GM18498 (cell line): ENCODE results near the gene TRPC3.
A peak's percentile ranks its signal among the peaks of the same experiment; 100 is the strongest.

Source experiments
- ATAC-seq: cut with Tn5 transposase; IDR thresholded peaks from one replicate; pipeline ENCODE4 v1.9.1; 2021; ENCODE audit warnings: mild to moderate bottlenecking, moderate library complexity; ENCODE audit not compliant: unreplicated experiment

The TRPC3 gene

DNA sequence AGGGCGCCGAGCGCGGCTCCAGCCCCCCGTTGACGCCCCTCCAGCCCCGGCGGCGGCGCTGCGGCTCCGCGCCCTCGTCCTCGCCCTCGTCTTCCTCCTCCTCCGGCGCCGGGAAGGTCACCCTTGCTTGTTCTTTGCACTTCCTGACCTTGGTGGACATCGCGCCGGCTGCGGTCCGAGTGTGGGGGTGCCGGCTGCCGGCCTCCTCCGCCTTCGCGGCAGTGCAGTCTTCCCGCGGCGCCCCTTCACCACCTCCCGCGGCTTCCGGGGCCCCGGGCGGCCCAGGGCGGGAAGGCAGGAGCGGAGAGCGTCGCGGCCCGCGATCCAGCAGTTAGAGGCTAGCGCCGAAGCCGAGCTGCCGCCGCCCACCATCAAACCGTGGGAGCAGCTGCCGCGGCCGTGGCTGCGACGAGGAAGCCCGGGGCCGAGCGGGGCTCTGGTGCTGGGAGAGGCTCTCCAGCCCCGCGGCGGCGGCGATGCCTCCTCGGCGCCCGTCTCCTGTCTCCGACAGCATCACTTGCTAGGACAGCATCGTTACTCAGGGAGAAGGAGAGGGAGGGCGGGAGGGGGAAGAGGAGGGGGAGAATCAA lies at the start of gene TRPC3:
TRPC3 (minus strand) TSS at position 540 of the 590 bp plus-strand sequence; CDS start at position 160, 380 bp downstream.
- peak; percentile 35 for ATAC-seq

DNA sequence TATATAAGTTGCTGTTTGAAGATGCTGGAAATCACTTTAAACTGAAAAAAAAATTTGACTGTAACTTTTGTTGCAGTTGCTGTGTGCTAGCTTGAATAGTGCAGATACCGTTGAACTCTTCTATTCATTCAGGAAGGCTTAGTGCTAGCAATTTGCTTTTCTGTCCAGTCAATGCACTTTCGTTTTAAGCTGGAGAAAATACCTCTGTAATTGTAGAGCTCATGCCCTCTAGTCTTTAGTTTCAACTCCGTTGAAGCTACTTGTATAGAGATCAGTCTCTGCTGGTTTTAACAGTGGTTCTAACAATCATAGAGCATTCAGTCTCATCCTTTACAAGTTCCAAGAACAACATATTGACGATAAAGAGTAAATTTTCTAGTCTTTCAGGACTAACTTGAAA lies 49.0 kb upstream of the TRPC3 start:
- ATAC-seq = no peak

DNA sequence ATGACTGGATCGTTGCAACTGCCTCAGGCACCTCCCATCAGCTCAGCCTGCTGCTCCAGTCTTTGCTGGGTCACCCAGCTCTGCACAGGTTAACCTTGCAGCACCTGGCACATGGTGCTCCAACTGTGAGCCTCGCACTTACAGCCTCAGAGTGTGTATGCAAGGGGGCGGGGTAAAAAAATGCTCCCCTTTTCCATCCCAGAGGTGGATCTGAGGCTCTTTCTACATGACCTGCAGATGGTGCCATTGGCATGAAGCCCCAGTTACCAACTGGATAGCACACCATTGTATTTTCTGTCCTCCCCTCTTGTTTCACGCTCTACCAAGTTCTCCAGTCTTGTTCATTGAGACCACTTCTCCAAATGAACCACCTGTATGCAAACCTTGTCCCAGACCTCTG lies 46.2 kb upstream of the TRPC3 start:
- ATAC-seq = no peak

DNA sequence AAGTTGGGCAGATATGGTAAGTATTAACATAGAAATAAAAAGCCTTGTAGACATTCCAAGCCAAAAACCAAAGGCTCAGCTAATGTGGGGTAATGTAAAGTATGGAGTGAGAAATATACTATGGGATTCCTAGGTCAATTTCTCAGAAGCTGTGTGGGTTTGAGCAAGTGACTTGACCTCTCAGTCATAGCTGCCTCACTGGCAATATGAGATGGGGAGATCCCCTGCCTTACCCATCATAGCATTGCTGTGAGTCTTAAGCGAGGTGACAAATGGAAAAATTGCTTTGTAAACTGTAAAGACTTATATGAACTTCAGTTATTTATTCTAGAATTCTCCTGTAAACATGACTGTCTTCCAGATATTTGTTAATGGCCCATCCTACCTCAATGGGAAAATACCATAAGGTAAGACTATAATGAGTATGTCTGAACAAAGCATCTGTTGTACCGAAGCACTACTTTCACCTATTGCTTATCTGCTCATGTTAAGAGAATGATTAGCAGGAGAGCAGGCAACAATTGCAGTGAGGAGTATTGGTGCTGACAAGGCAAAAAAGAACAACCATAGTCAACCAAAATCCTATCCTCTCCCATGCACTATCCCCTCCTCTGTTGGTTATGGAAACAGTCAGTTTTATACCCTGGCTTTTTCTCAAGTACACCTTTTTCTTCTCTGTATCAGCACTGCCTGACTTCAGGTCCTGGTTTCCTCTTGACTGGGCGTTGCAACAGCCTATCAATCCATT lies 44.1 kb upstream of the TRPC3 start:
- no peak for ATAC-seq

DNA sequence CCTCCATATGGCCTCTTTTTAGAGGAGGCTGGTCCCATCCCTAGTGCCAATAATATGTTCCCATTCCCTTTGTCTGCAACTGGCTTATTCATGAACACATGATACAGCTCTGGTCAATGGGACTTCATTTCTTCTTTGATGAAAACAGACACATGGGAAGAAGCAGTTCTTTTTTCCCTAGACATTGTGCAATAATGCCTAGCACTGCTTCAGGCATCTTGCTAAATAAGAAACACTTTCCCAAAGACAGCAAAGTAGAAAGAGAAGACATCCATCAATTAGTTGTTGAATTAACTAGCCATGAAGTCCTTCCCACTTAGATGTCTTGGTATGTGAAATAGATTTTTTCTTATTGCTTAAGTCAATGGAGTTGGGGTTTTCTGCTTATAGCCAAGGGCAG lies 40.1 kb upstream of the TRPC3 start:
- ATAC-seq = no peak

DNA sequence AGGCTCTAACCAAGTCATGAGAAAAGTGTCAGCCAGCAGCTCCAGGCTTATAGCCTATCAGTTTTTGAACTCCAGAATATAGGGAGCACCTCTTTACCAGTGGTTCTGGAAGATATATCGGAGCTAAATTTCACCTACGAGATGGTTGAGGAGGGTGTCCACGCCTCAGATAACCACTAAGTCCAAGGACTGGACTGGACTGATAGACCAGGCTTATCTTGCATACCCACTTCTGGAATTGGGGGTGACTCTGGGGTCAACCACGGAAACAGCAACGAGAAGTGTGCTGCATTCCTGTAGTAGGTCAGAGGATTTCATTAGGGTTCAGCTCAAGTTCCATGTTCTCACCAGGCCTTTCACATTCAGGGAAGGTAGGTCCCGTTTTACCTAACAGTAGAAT lies 38.6 kb upstream of the TRPC3 start:
- no peak for ATAC-seq

DNA sequence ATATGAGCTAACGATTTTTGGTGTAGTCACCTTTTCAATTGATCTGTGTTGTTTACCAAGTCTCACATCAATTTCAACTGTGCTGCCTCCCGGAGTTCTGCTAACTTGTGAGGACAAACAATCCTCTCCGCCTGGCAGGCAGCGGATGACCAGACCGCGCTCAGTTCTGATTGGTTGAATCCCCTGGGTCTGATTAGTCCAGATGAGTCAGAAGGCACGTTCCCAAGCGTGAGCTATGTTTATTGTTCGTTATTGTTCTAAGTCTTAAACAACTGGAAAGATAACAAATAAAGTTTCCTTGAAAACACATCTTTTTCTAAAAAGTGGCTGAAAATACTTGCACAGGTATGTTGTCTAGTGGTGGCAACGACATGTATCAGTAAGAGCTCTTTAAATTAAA lies 37.9 kb upstream of the TRPC3 start:
- no peak for ATAC-seq

DNA sequence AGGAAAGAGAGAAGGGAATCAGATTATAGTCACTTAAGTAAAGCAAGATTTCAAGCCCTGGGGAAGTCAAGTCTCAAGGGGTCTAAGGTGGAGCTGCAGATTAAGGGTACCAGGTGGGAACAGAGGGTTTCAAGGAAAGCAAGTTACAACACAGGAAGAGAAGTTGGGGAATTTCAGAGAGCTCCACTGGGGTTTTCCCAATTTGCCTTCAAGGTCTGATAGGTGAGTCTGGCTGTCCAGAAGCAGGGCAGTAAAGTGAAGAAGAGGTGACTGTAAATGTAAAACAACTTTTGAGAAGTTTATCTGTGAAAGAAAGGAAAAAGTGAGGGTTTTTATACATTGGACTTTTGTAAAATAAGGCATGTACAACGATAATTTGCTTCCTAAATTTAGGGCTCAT lies 37.1 kb upstream of the TRPC3 start:
- no peak for ATAC-seq

DNA sequence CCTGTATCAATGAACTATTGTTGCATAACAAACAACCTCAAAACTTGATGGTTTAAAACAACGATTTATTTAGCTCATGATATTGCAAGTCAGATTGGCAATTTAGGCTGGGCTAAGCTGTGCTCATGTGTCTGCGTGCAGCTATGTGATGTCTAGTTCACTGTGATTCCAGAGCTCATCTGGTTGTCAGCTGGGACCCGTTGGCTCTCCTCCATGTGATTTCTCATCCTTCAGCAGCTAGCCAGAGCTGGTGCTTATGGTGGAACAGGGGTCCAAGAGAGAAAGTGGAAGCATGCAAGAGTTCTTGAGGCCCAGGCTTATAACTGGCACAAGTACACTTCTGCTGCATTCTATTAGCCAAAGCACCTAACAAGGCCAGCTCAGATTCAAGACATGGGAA lies 28.8 kb upstream of the TRPC3 start:
- no peak for ATAC-seq

DNA sequence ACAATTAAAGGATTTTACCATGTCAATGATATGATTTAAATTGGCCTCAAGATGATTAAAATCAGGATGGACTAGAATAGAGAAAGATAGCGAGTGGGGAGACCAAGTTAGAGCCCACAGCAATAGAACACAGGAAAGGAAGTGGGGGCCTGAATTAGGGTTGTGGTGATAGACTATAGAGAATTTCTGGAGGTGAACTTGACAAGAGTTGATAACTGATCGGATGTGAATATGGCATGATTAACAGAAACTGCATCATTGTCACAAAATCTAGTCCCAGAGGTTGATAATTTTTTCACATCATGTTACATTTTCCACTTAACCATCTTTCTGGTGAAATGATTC lies 26.3 kb upstream of the TRPC3 start:
- ATAC-seq = peak; percentile 57

DNA sequence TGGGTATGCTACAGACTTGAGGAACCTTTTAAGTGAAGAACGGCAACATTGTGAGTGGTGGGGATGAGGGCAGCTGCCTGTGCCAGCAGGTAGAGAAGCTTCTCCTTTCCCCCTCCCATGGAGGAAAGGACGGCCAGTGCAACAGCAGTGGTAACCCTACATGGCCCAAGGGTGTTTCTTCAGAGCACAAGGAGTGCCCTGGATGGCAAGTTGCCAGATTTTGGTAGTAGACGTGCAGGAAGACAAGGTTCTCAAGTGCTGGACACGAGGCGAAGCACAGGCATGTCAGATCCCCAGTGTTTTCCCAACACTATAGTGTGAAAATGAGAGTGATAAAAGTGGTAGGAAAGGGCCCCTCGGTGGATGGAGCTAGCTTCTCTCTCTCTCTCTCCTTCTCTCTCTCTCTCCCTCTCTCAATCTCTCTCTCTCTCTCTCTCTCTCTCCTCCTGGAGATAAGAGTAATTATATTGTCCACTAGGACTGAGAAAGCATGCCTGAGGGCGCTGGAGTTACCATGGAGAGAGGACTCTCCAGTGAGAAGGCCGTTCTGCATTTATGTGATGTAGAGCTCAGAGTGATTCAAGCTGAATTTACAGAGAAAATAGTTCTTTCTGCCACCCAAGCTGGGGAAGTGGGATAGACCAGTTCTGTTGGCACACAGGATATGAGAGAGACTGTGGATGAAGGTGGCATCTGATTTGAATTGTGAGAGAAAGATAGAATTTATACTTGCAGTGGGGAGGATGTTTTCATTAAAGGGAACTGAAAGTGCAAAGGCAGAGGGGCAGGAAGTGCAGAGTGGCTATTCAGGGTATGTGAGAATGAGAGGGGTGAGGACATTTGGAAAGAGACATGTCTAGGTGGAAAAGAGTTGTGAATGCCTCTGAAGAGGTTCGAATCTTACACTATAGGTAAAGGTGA lies 25.7 kb upstream of the TRPC3 start:
- peak; percentile 99 for ATAC-seq

DNA sequence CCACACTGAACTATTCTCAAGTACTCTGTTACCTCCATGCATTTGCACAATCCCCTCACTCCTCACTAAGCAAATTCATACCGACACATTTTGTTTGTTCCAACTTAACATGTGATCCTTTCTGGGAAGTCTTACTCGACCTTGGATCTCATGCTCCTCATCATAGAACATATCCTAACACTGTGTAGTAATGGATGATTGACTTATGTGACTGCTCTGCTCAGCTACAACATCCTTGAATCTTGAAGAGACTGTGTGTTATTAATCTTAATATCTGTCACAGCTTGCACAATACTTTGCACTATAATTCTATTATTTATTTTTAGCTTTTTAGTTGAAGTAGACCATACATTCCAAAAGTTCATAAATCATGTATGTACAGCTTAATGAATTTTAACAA lies 23.9 kb upstream of the TRPC3 start:
- ATAC-seq = no peak

DNA sequence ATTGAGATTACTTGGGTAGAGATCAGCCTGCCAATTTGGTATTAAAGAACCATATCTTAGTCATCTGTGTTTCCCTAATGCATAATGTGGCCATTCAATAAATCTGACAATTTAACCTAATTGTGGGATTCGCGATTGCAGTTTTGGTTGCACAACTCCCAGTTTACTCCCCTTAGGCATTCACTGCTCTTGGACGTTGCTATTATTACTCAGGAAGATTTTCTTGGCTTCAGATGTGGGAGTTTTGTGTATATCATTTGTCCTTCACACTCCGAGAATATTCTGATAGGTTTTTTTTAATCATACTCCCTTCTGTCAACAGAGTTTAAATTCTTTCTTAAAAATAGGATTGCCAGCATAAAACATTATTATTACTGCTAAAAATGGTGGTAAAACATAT lies 22.0 kb upstream of the TRPC3 start:
- no peak for ATAC-seq

DNA sequence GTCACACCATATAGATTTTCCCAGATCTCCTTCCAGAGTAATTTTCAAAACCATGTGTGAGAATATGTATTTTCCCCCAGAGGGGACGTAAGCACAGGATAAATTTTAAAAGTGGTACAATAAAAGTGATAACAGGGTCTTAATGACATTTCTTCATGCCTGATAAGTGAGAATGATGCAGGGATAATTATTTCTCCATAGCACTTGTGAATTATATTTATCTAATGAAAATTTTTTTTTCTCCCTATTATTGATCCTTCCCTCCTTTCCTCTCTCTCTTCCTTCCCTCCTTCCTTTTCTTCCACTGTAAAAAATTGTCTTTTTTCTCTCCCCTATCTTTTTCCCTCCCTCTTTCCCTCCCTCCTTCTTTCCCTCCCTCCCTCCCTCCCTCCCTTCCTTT lies 17.0 kb upstream of the TRPC3 start:
- no peak for ATAC-seq

DNA sequence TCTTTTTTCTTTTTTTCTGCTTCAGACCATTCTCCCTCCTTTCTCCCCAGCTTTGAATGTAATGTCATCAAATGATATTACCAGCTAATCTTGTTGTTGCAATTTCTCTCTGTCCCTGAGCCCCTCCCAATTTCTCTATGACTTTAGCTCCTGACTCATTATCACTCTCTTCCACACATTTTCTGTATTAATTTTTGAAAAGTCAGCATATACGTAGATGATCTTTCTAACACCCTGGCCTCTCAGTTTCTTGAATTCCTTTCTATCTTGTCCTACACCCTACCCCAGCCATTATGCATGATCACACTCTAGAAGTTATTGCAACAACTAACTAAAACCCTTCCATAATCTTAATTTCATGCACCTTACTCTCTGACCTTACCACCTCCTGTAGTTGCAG lies 13.1 kb upstream of the TRPC3 start:
- ATAC-seq = no peak

DNA sequence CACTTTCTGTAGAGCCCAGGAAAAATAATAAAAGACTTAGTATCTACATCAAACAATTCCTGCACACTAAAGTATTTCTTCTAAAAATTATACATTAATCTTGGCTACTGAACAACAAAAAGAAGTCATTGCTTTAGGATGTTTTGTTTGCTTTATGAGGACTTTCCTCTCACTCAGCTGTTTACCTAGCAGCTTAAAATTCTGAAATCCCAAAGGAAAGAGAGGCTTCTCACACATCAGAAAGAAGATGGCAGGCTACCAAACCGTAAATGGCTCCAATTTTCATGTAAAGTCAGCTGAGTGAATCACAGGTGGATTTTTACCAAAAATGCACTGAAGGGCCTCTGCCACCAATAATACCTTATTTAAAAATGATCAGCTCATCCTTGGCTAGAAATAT lies 9.0 kb upstream of the TRPC3 start:
- ATAC-seq = no peak

DNA sequence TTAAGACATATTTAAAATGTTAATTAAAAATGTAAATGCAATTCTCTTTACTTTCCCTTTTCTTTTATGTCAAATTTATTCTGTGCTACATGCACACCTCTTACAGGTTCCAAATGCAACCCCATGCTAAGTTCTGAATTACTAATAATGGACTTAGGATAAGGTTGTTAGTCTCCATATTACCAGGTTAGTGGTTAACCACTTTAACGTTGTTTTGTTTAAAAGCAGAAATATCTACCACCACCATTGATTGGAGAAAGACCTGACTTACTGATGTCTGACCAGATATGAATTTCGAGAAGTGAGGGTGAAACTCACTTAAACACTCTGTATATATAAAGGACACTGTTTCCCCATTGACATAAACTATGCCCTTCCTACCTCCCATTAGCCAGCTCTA lies 6.9 kb upstream of the TRPC3 start:
- no peak for ATAC-seq

DNA sequence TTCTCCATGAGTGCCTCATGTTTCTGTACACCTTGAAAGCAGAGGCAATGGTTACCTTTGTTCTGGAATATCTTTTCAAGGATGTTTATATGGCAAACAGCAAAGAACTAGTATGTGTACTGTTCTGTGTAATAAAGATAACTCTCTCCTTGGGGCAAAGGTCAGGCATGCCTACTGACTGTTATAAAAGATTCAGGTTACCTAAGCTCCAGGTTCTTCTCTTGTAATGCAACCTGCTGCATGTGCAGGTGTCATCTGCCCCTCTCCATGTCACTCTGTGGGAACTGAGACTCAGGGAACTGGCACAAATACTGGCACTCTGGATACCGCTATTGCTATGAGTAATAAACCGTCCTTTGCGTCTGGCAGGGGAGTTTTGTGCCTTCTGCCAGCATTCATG lies 5.4 kb upstream of the TRPC3 start:
- no peak for ATAC-seq

DNA sequence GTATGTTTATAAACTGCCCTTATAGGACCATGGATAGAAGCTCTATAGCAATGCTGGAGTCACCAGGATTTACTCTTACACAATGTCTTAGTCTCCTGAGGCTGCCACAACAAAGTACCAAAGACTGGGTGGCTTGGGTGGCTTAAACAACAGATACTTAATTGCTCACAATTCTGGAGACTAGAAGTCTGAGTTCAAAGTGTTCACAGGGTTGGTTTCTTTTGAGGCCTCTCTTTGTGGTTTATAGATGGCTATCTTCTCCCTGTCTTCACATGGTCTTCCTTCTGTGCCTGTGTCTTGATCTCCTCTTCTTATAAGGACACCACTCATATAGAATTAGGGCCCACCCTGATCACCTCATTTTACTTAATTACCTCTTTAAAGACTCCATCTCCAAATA lies 2.0 kb upstream of the TRPC3 start:
- no peak for ATAC-seq

DNA sequence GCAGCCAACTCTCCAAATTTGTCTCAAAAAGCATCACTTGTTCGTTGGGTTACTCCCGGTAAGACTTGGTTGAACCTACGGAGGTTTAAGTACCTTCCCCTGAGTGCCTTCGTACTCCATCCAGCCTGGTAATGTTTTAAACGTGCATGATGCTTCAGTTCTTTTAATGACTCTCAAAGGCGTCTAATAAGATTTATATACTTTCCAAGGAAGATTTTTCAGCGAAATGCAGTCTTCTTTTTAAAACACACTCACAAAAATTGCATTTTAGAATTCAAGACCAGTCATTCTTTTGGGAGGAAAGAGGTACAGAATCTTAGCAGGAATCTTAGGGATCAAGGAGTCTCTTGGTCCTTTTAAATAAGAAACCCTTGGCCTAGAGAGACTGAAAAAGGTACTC lies 430 bp upstream of the TRPC3 start:
- no peak for ATAC-seq

DNA sequence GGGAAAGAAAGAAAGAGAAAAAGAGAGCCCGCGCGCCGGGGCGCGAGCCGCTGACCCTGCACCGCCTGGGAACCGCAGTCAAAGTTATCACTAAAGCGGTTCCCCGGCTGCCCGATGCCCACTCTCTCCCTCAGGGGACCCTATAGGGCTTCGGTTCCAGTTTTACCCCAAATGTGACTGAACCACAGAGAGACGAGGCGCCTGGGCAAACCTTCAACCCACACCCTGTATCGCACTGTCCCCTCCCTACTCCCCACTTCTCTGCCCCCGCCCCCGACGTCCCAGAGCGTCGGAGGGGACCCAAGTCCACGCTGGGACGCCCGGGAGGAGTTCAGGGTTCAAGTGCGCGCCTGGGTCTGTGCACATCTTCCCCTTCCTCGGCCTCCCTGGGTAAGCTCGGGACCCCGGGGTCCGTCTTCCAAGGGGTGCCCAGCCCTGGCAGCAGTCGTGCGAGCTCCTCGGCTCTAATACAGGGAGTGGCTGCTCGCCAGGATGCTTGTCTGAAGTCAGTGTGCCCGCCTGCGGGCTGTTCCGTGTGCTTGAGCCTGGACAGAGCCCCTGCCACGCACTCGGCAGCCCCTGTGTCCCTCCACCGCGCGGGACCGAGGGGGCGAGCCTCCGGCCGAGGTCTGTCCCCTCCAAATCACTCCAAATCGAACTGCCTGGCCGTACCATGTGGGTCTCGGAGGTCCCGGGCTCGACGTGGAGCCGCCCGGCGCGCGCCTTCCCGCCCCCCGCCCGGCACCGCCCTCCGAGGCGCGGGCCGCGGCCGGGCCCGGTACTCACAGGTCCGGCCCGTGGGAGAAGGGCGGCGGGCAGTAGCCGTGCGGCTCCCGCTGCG lies 960 bp downstream of the TRPC3 start:
- ATAC-seq = peak; percentile 35
